Loucy (cell line): ENCODE results near the gene PSMB1.
"Not testable (repeated sequence)": the region's sequence is repeated elsewhere in the genome, so short reads cannot be mapped to it uniquely, and the experiment has no call there.

ENCODE experiments used
- EZH2phosphoT487 ChIP-seq: fragments of 200-600 bp; IDR thresholded peaks from 2 replicates; pipeline ENCODE4 v1.6.1; 2018; ENCODE audit warnings: antibody characterized with exemption, mild to moderate bottlenecking, moderate library complexity, borderline replicate concordance
- TF ChIP-seq, protein P1 (sequence below): fragments of 200-600 bp; sonication (generic); conservative IDR thresholded peaks from 2 replicates; pipeline ENCODE4 v1.5.1; 2014; ENCODE audit warnings: mild to moderate bottlenecking, antibody characterized with exemption, low read length

DNA sequence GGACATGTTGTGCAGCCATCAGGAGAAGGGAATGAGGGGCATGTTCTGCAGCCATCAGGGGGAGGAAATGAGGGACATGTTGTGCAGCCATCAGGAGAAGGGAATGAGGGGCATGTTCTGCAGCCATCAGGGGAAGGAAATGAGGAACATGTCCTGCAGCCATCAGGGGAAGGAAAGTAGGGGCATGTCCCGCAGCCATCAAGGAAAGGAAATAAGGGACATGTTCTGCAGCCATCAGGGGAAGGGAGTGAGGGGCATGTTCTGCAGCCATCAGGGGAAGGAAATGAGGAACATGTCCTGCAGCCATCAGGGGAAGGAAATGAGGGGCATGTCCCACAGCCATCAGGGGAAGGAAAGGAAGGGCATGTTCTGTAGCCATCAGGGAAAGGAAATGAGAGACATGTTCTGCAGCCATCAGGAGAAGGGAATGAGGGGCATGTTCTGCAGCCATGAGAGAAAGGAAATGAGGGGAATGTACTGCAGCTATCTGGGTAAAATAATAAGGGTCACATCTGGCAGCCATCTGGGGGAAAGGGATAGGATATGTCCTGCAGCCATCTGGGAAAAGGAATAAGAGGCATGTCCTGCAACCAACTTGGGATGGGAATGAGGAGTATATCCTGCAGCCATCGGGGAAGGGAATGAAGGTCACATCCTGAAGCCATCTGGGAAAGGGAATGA, 50.2 kb downstream of the PSMB1 start:
- TF ChIP-seq, protein P1, sequence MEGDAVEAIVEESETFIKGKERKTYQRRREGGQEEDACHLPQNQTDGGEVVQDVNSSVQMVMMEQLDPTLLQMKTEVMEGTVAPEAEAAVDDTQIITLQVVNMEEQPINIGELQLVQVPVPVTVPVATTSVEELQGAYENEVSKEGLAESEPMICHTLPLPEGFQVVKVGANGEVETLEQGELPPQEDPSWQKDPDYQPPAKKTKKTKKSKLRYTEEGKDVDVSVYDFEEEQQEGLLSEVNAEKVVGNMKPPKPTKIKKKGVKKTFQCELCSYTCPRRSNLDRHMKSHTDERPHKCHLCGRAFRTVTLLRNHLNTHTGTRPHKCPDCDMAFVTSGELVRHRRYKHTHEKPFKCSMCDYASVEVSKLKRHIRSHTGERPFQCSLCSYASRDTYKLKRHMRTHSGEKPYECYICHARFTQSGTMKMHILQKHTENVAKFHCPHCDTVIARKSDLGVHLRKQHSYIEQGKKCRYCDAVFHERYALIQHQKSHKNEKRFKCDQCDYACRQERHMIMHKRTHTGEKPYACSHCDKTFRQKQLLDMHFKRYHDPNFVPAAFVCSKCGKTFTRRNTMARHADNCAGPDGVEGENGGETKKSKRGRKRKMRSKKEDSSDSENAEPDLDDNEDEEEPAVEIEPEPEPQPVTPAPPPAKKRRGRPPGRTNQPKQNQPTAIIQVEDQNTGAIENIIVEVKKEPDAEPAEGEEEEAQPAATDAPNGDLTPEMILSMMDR: not testable (repeated sequence)
- not testable (repeated sequence) for TF ChIP-seq EZH2phosphoT487
